MM.1S (cell line): ENCODE results near the gene KDM7A.

Experiments used
- DNase-seq: peaks from one replicate; pipeline ENCODE4 v3.0.0-alpha.2; 2015
- H2AFZ ChIP-seq: fragments of 300-600 bp; sonication (generic); 2 replicates; pipeline ENCODE4 v1.6.0; 2016; ENCODE audit warnings: antibody characterized with exemption, low read length
- H3F3A ChIP-seq: fragments of 300-600 bp; sonication (generic); 2 replicates; pipeline ENCODE4 v1.6.1; 2016; ENCODE audit warnings: mild to moderate bottlenecking, antibody characterized with exemption, low read length, moderate library complexity, mixed read lengths; ENCODE audit not compliant: insufficient read depth
- H3K27ac ChIP-seq: fragments of 300-600 bp; sonication (generic); 2 replicates; pipeline ENCODE4 v1.5.1; 2016; ENCODE audit warnings: mild to moderate bottlenecking, low read length
- H3K27me3 ChIP-seq: fragments of 300-600 bp; sonication (generic); replicated peaks from 2 replicates; pipeline ENCODE4 v1.6.0; 2016; ENCODE audit warnings: low read length; ENCODE audit not compliant: insufficient read depth
- H3K36me3 ChIP-seq: fragments of 300-600 bp; sonication (generic); replicated peaks from 2 replicates; pipeline ENCODE4 v1.6.1; 2016; ENCODE audit warnings: mild to moderate bottlenecking, low read length, mixed read lengths; ENCODE audit not compliant: insufficient read depth
- H3K4me1 ChIP-seq: fragments of 300-600 bp; sonication (generic); 2 replicates; pipeline ENCODE4 v1.6.1; 2016; ENCODE audit warnings: low read length, mixed read lengths
- H3K4me2 ChIP-seq: fragments of 300-600 bp; sonication (generic); 2 replicates; pipeline ENCODE4 v1.6.0; 2016; ENCODE audit warnings: low read depth, low read length
- H3K4me3 ChIP-seq: fragments of 300-600 bp; sonication (generic); 2 replicates; pipeline ENCODE4 v1.5.1; 2016; ENCODE audit warnings: low read length, mixed read lengths
- H3K79me2 ChIP-seq: fragments of 300-600 bp; sonication (generic); 2 replicates; pipeline ENCODE4 v1.6.1; 2016; ENCODE audit warnings: mixed run types, low read length, mixed read lengths
- H3K9ac ChIP-seq: fragments of 300-600 bp; sonication (generic); 2 replicates; pipeline ENCODE4 v1.6.1; 2016; ENCODE audit warnings: low read length, mixed read lengths
- H3K9me2 ChIP-seq: fragments of 300-600 bp; sonication (generic); replicated peaks from 2 replicates; pipeline ENCODE4 v1.6.1; 2016; ENCODE audit warnings: mild to moderate bottlenecking, low read length, mixed read lengths; ENCODE audit not compliant: insufficient read depth
- H3K9me3 ChIP-seq: fragments of 300-600 bp; sonication (generic); replicated peaks from 2 replicates; pipeline ENCODE4 v1.6.1; 2016; ENCODE audit warnings: mild to moderate bottlenecking, low read length, mixed read lengths; ENCODE audit not compliant: insufficient read depth
- H4K20me1 ChIP-seq: fragments of 300-600 bp; sonication (generic); 2 replicates; pipeline ENCODE4 v1.6.1; 2016; ENCODE audit warnings: mild to moderate bottlenecking, low read length, moderate library complexity, mixed read lengths; ENCODE audit not compliant: insufficient read depth
- CTCF ChIP-seq: fragments of 300-600 bp; sonication (generic); IDR thresholded peaks from 2 replicates; pipeline ENCODE4 v1.5.1; 2016; ENCODE audit warnings: antibody characterized with exemption, low read length, mixed read lengths
- EZH2 ChIP-seq: fragments of 300-600 bp; sonication (generic); optimal IDR thresholded peaks from 2 replicates; pipeline ENCODE3; 2017; ENCODE audit warnings: low read depth, mild to moderate bottlenecking, antibody characterized with exemption, low read length, mixed read lengths
- EZH2phosphoT487 ChIP-seq: fragments of 300-600 bp; sonication (generic); IDR thresholded peaks from 2 replicates; pipeline ENCODE4 v1.6.1; 2018; ENCODE audit warnings: antibody characterized with exemption, low read length

KDM7A gene

GRCh38 chr7:140053812-140054539 lies 122.8 kb downstream of the KDM7A start:
- Histone ChIP-seq H3K4me2 (peak overlapping the region; percentile 31), H3K27ac (no peak overlapping the region), H2AFZ (no peak overlapping the region), H3K79me2 (no peaks in the 10 kb centered on the region), H3K36me3 (no peaks in the 10 kb centered on the region), H4K20me1 (no peaks in the 10 kb centered on the region), H3K9ac (no peak overlapping the region), H3K9me3 (no peaks in the 10 kb centered on the region), H3K9me2 (no peaks in the 10 kb centered on the region), H3K4me1 (peaks cover 30% of the 10 kb centered on the region), H3F3A (peaks cover 20% of the 10 kb centered on the region; the same call in 1 of the 2 replicates), H3K27me3 (0 out of 2 replicates have a peak, but pooled peaks cover 6% of the 10 kb centered on the region), H3K4me3 (peak overlapping the region; percentile 5; the same call in 1 of the 2 replicates)
- peak; percentile 73 for DNase-seq
- TF ChIP-seq CTCF: no peak
- no peak for TF ChIP-seq EZH2phosphoT487
- TF ChIP-seq EZH2: no peak

- no peaks in the 10 kb centered on the region for H3K9me2 ChIP-seq
- H3K27ac ChIP-seq: no peak overlapping the region
- H3K4me2 ChIP-seq: no peak overlapping the region
- no peak for DNase-seq
- no peak overlapping the region for H3K4me3 ChIP-seq
- 0 out of 2 replicates have a peak, but pooled peaks cover 6% of the 10 kb centered on the region for H3K27me3 ChIP-seq
- H3K9me3 ChIP-seq: no peaks in the 10 kb centered on the region
- H3K36me3 ChIP-seq: no peaks in the 10 kb centered on the region
- no peaks in the 10 kb centered on the region for H3K79me2 ChIP-seq
- peaks cover 22% of the 10 kb centered on the region; the same call in 1 of the 2 replicates for H3F3A ChIP-seq
- no peaks in the 10 kb centered on the region for H4K20me1 ChIP-seq
- no peak overlapping the region for H3K9ac ChIP-seq
- no peak overlapping the region for H2AFZ ChIP-seq
- no peak for TF ChIP-seq EZH2
- no peak for TF ChIP-seq CTCF
- TF ChIP-seq EZH2phosphoT487: no peak
- H3K4me1 ChIP-seq: peaks cover 35% of the 10 kb centered on the region
Observed at GRCh38 chr7:140051820-140052219, 125.0 kb downstream of the KDM7A start.

- no peak overlapping the region for H3K9ac ChIP-seq
- H3K4me3 ChIP-seq: no peak overlapping the region
- H3F3A ChIP-seq: peaks cover 22% of the 10 kb centered on the region; the same call in 1 of the 2 replicates
- no peaks in the 10 kb centered on the region for H3K9me3 ChIP-seq
- H3K9me2 ChIP-seq: no peaks in the 10 kb centered on the region
- no peaks in the 10 kb centered on the region for H3K79me2 ChIP-seq
- H3K4me2 ChIP-seq: peak overlapping the region; percentile 32
- DNase-seq: no peak
- H3K27ac ChIP-seq: no peak overlapping the region
- peaks cover 35% of the 10 kb centered on the region for H3K4me1 ChIP-seq
- 0 out of 2 replicates have a peak, but pooled peaks cover 6% of the 10 kb centered on the region for H3K27me3 ChIP-seq
- H2AFZ ChIP-seq: no peak overlapping the region
- no peaks in the 10 kb centered on the region for H3K36me3 ChIP-seq
- TF ChIP-seq EZH2phosphoT487 (no peak), EZH2 (no peak), CTCF (no peak)
- no peaks in the 10 kb centered on the region for H4K20me1 ChIP-seq
Observed at GRCh38 chr7:140050100-140050499, 126.7 kb downstream of the KDM7A start.
